SK-N-SH (cell line): ENCODE results near the gene EOLA1.
"Not testable (repeated sequence)": the region's sequence is repeated elsewhere in the genome, so short reads cannot be mapped to it uniquely, and the experiment has no call there.

Source experiments
- CTCF ChIP-seq: fragments of 200-600 bp; sonication (generic); IDR thresholded peaks from 2 replicates; pipeline ENCODE4 v1.6.1; 2017; ENCODE audit warnings: antibody characterized with exemption, mild to moderate bottlenecking, moderate library complexity
- RCOR1 ChIP-seq: fragments of 150-350 bp; IDR thresholded peaks from 2 replicates; pipeline ENCODE4 v1.6.1; 2017; ENCODE audit warnings: antibody characterized with exemption, low read length
- REST ChIP-seq: IDR thresholded peaks from 2 replicates; pipeline ENCODE4 v1.6.1; 2012; ENCODE audit warnings: mild to moderate bottlenecking, low read depth, low read length, moderate library complexity

GRCh38 chrX:149503446-149503845, 37.4 kb upstream of the EOLA1 start:
- not testable (repeated sequence) for TF ChIP-seq RCOR1, CTCF, REST
